Activated CD8-positive, alpha-beta memory T cell treated with anti-CD3 and anti-CD28 coated beads, Interleukin-2, amount 50 U/mL, for 1 hour (primary cell): ENCODE results near the gene JADE3.

Experiments used
- DNase-seq: peaks from one replicate; pipeline ENCODE4 v3.0.0-alpha.2; 2020; ENCODE audit errors: extremely low read depth

Gene JADE3

GRCh38 chrX:46912098-46912602, at the start of gene JADE3:
JADE3 (plus strand) TSS chrX:46912421; CDS start chrX:46984895, 72,474 bp downstream.
- DNase-seq, result no peak

GRCh38 chrX:46863072-46863471, 49.1 kb upstream of the JADE3 start:
- DNase-seq, result no peak

- no peak for DNase-seq
These were observed 47.6 kb upstream of the JADE3 start for GRCh38 chrX:46864606-46865005.

GRCh38 chrX:46865281-46865680, 46.9 kb upstream of the JADE3 start:
- no peak for DNase-seq

- DNase-seq, result no peak
These were observed 45.5 kb upstream of the JADE3 start for GRCh38 chrX:46866726-46867125.

GRCh38 chrX:46873746-46874145, 38.5 kb upstream of the JADE3 start:
- no peak for DNase-seq

GRCh38 chrX:46876901-46877300, 35.3 kb upstream of the JADE3 start:
- DNase-seq, result no peak

- no peak for DNase-seq
These were observed 30.0 kb upstream of the JADE3 start for GRCh38 chrX:46882266-46882665.

- DNase-seq, result no peak
These were observed 27.4 kb upstream of the JADE3 start for GRCh38 chrX:46884799-46885198.

GRCh38 chrX:46898207-46898606, 14.0 kb upstream of the JADE3 start:
- no peak for DNase-seq

- no peak for DNase-seq
These were observed 8.6 kb upstream of the JADE3 start for GRCh38 chrX:46903458-46904242.

- no peak for DNase-seq
These were observed 7.6 kb upstream of the JADE3 start for GRCh38 chrX:46904626-46905025.

- DNase-seq, result no peak
These were observed 1.8 kb upstream of the JADE3 start for GRCh38 chrX:46910415-46910814.

- no peak for DNase-seq
These were observed 626 bp downstream of the JADE3 start for GRCh38 chrX:46912603-46913491.

- DNase-seq, result no peak
These were observed 1.4 kb downstream of the JADE3 start for GRCh38 chrX:46913667-46914066.

GRCh38 chrX:46916273-46916672, 4.1 kb downstream of the JADE3 start:
- DNase-seq, result no peak

- no peak for DNase-seq
These were observed 5.4 kb downstream of the JADE3 start for GRCh38 chrX:46917622-46918021.

GRCh38 chrX:46918434-46918833, 6.2 kb downstream of the JADE3 start:
- DNase-seq, result no peak

- DNase-seq, result no peak
These were observed 8.0 kb downstream of the JADE3 start for GRCh38 chrX:46920235-46920634.

- no peak for DNase-seq
These were observed 10.4 kb downstream of the JADE3 start for GRCh38 chrX:46922611-46923010.

- DNase-seq, result no peak
These were observed 15.5 kb downstream of the JADE3 start for GRCh38 chrX:46927718-46928117.

GRCh38 chrX:46929439-46930261, 17.4 kb downstream of the JADE3 start:
- no peak for DNase-seq
